ENCODE measurements around the gene CTSV. TPM values are rescaled to one million over a fixed set of nuclear protein-coding genes. Genes with fewer than 3 reads are reported as not detected.
"Not testable (repeated sequence)": the region's sequence is repeated elsewhere in the genome, so short reads cannot be mapped to it uniquely, and the experiment has no call there.

The CTSV gene
- total and polyA plus RNA-seq, 11 donors: 0.22 to 0.91 (median 0.44) TPM; not detected in 7

DNA sequence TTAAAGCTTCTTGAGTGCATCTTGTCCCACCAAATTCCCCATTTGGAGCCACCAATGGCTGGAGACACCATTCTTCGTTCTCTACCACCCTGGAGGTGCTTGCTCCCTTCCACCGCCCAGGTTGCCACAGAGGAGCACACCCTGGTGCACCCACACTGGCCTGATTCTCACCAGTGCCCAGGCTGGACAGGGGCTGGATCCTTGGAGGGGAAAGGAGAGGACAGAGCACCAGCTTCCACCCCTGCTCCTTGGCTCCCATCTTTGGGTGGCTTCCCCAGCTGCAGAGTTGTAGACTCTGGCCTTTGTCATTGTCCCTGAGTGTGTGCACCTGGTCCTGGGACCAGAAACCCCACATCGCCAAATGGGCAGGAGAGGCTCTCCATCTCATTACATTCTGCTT lies 21.9 kb upstream of the CTSV start:
- no peak for ATAC-seq
- DNase-seq: no peak
- H3K27me3 ChIP-seq: peaks cover 0 to 11% (median 3%) of the 10 kb centered on the region in 9 donors
- H3K27ac ChIP-seq: no peak overlapping the region
- TF ChIP-seq, protein P1, sequence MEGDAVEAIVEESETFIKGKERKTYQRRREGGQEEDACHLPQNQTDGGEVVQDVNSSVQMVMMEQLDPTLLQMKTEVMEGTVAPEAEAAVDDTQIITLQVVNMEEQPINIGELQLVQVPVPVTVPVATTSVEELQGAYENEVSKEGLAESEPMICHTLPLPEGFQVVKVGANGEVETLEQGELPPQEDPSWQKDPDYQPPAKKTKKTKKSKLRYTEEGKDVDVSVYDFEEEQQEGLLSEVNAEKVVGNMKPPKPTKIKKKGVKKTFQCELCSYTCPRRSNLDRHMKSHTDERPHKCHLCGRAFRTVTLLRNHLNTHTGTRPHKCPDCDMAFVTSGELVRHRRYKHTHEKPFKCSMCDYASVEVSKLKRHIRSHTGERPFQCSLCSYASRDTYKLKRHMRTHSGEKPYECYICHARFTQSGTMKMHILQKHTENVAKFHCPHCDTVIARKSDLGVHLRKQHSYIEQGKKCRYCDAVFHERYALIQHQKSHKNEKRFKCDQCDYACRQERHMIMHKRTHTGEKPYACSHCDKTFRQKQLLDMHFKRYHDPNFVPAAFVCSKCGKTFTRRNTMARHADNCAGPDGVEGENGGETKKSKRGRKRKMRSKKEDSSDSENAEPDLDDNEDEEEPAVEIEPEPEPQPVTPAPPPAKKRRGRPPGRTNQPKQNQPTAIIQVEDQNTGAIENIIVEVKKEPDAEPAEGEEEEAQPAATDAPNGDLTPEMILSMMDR (IDR thresholded peaks at IDR 0.05): no peak
- intact Hi-C loops (cut with DNase I): no loop called here
- no peaks in the 10 kb centered on the region for H3K4me1 ChIP-seq
- peaks cover 0 to 6% (median 0%) of the 10 kb centered on the region in 12 donors for H3K9me3 ChIP-seq
- H3K4me3 ChIP-seq: no peak overlapping the region
- WGBS, 4 donors: 87 to 96% (median 90%) methylated on average over 3 of the region's 3 CpGs
- H3K36me3 ChIP-seq: no peaks in the 10 kb centered on the region

DNA sequence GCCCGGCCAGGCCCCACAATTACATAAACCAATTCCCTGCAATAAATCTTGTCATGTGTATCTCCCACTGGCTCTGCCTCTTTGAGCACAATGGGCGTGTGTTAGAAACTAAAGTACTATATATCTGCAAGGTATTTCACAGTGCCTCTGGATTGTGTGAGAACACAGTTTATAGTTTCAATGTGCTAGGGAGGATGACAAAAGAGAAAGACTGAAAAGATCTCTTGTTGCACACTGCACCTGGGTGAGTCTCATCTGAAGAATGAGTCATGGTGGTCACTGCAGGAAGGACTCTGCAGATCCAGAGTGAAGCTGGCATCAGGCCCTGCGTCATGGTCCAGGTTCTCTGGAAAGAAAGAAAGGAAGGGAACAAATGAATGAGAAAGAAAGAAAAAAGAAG lies 20.7 kb upstream of the CTSV start:
- Histone ChIP-seq H3K36me3 (no peaks in the 10 kb centered on the region), H3K27me3 (peaks cover 0 to 11% (median 3%) of the 10 kb centered on the region in 9 donors), H3K9me3 (no peaks in the 10 kb centered on the region), H3K27ac (no peak overlapping the region), H3K4me1 (no peaks in the 10 kb centered on the region), H3K4me3 (no peak overlapping the region)
- DNase-seq (no peak), ATAC-seq (no peak)
- TF ChIP-seq, protein P1 (IDR thresholded peaks at IDR 0.05): no peak
- TF ChIP-seq POLR2A (IDR thresholded peaks at IDR 0.05): no peak
- intact Hi-C loops (cut with DNase I): no loop called here
- WGBS, 4 donors: 68 to 87% (median 82%) methylated on average over 3 of the region's 3 CpGs

DNA sequence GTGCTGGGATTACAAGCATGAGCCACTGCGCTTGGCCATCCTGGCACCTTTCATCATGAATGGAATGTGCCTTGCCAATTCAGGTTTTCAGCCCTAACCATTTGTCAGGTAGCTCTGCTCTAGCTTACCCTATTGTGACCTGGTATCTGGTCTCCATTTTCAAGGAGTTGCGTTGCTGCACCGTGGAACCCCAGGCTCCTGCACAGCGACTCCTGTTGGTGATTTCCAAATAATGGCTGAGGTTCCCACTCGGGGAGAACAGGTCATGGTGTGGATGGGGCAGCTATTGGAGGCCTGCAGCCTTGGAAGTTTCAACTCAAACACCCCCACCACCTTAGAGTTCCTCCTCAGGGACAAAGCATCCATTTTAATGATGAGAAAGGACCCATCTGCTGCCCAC lies 18.7 kb upstream of the CTSV start:
- intact Hi-C loops (cut with DNase I): no loop called here
- Histone ChIP-seq H3K9me3 (no peaks in the 10 kb centered on the region), H3K4me1 (no peaks in the 10 kb centered on the region), H3K27ac (no peak overlapping the region), H3K36me3 (no peaks in the 10 kb centered on the region), H3K4me3 (no peak overlapping the region), H3K27me3 (peaks cover 0 to 20% (median 3%) of the 10 kb centered on the region in 9 donors)
- TF ChIP-seq, protein P1 (IDR thresholded peaks at IDR 0.05): no peak
- no peak for TF ChIP-seq POLR2A (IDR thresholded peaks at IDR 0.05)
- ATAC-seq (no peak), DNase-seq (no peak)
- 88 to 96% (median 95%) methylated on average over 5 of the region's 5 CpGs for WGBS, 4 donors

DNA sequence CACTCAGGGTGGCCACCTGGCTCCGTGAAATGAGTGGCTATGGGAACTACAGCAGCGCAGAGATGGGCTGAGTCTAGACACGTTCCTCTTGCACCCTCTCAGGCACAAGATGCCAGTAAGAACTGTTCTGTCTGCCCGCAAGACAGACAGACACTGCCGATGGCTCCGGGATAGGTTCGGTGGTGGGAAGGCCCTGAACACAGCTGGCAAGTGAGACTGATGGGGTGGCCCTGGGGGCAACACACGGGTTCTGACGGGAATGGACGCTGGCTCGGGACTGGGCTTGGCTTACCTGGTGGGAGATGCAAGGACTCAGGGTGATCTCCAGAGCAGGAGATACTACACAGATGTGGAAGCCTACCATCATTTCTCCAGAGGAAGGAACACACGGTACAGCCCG lies 16.9 kb upstream of the CTSV start:
- ATAC-seq; H3K9me3 ChIP-seq; intact Hi-C loops (cut with DNase I); DNase-seq; H3K27ac ChIP-seq; H3K4me1 ChIP-seq; H3K36me3 ChIP-seq; H3K4me3 ChIP-seq: not testable (repeated sequence)
- H3K27me3 ChIP-seq: peaks cover 0 to 23% (median 3%) of the 10 kb centered on the region in 9 donors
- 81 to 92% (median 90%) methylated on average over 10 to 13 of the region's 13 CpGs for WGBS, 4 donors

DNA sequence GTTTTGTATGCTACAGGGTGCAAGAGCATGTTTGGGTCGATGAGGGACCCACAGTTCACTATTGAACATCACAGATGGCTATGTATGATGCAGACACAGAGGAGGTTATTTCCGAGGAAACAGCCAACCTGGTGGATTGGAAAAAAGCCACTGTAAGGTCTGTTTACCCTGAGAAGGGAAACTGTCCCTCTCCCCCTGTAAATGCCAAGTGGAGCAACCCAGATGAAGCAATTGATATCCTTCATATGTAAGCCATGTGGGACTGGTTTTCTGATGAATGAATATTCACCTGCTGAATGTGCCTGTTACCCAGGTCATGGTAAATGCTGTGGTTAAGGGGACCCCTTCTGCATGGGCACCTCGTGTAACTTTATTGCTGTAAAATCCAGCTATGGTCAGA lies 14.8 kb upstream of the CTSV start:
- no peak overlapping the region for H3K27ac ChIP-seq
- H3K9me3 ChIP-seq: no peaks in the 10 kb centered on the region
- H3K4me1 ChIP-seq: no peaks in the 10 kb centered on the region
- no peak for TF ChIP-seq POLR2A (IDR thresholded peaks at IDR 0.05)
- TF ChIP-seq, protein P1 (IDR thresholded peaks at IDR 0.05): no peak
- peaks cover 0 to 23% (median 3%) of the 10 kb centered on the region in 9 donors for H3K27me3 ChIP-seq
- H3K4me3 ChIP-seq: no peak overlapping the region
- whole genome bisulfite sequencing, 4 donors: 49 to 66% (median 56%) methylated on average over 3 of the region's 3 CpGs
- H3K36me3 ChIP-seq: no peaks in the 10 kb centered on the region
- intact Hi-C loops (cut with DNase I): no loop called here
- DNase-seq: no peak
- ATAC-seq: no peak
